Muscle of leg (tissue), 16 donors: ENCODE measurements around the gene C1orf105. TPM values are rescaled to one million over a fixed set of nuclear protein-coding genes. Genes with fewer than 3 reads are reported as not detected.
"Not testable (repeated sequence)": the region's sequence is repeated elsewhere in the genome, so short reads cannot be mapped to it uniquely, and the experiment has no call there.

Experiments used
- DNase-seq: peaks from one replicate; pipeline ENCODE4 v3.0.0; 2013
- H3K27ac ChIP-seq: one replicate; pipeline ENCODE4 v1.5.1; 2013; ENCODE audit warnings: mild to moderate bottlenecking, low read length, control low read depth
- H3K27me3 ChIP-seq: one replicate; pipeline ENCODE4 v1.6.1; 2013; ENCODE audit warnings: low read length; ENCODE audit not compliant: control insufficient read depth, insufficient read depth
- H3K36me3 ChIP-seq: one replicate; pipeline ENCODE4 v1.6.1; 2013; ENCODE audit warnings: low read length; ENCODE audit not compliant: control insufficient read depth, insufficient read depth
- H3K4me1 ChIP-seq: one replicate; pipeline ENCODE4 v1.6.1; 2013; ENCODE audit warnings: low read length; ENCODE audit not compliant: control insufficient read depth, insufficient read depth
- H3K4me3 ChIP-seq: one replicate; pipeline ENCODE4 v1.5.1; 2013; ENCODE audit warnings: low read length, control low read depth
- H3K9me3 ChIP-seq: replicated peaks from 2 replicates; pipeline ENCODE4 v1.6.1; 2013; ENCODE audit warnings: low read depth, low read length; ENCODE audit not compliant: control insufficient read depth
- WGBS: methylation state at CpG from one replicate; pipeline ENCODE4 v1.1.5; 2013; ENCODE audit warnings: missing lambda C conversion rate; ENCODE audit not compliant: insufficient coverage; 5-methylcytosine and 5-hydroxymethylcytosine counted together
- long read RNA-seq, 11 donors: transcript quantifications; one replicate each; lab custom pipeline, GENCODE V29; 2026
- polyA plus RNA-seq, 8 donors: library from polyadenylated mRNA; unstranded; fragments of 120-200 nt; gene quantifications; one replicate each; pipeline versions ENCODE4 v1.2.1 to v1.2.3, GENCODE V29; 2013; ENCODE audit warnings: inconsistent platforms in 1 of 8, low replicate concordance in 1 of 8; ENCODE audit not compliant: insufficient read length in 8 of 8, insufficient read depth in 1 of 8
- total RNA-seq: library from RNA; stranded (reverse); fragments of 120-200 nt; gene quantifications from one replicate; pipeline ENCODE4 v1.2.4, GENCODE V29; 2013

The C1orf105 gene, protein sequence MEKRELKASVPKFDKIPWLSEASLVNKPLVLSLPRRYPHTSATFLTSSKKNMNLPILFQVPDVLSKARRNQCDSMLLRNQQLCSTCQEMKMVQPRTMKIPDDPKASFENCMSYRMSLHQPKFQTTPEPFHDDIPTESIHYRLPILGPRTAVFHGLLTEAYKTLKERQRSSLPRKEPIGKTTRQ
- total RNA-seq (105 TPM), polyA plus RNA-seq (100 to 1,000 TPM in 3 of 8 donors, 10 to 100 TPM in 5; 85.2 to 174 (median 97.6) TPM)
- long read RNA-seq, donor 1, transcript C1orf105-201 (5 exons, 888 nt) = major isoform, 24 of 29 reads
- long read RNA-seq, donor 1, partial matches to known transcripts = 5 of 29 reads
- long read RNA-seq, donor 1, other reads (novel, unspliced or antisense) = 0 of 29 reads
- long read RNA-seq, donor 2, transcript C1orf105-201 (5 exons, 888 nt) = major isoform, 14 of 14 reads
- long read RNA-seq, donor 2, partial matches to known transcripts = 0 of 14 reads
- long read RNA-seq, donor 2, other reads (novel, unspliced or antisense) = 0 of 14 reads
- long read RNA-seq, donor 3, transcript C1orf105-201 (5 exons, 888 nt) = major isoform, 22 of 77 reads
- long read RNA-seq, donor 3, partial matches to known transcripts = 11 of 77 reads
- long read RNA-seq, donor 3, other reads (novel, unspliced or antisense) = 44 of 77 reads
- long read RNA-seq, donor 4, transcript C1orf105-201 (5 exons, 888 nt) = major isoform, 55 of 92 reads
- long read RNA-seq, donor 4, partial matches to known transcripts = 20 of 92 reads
- long read RNA-seq, donor 4, other reads (novel, unspliced or antisense) = 17 of 92 reads
- long read RNA-seq, donor 5, transcript C1orf105-201 (5 exons, 888 nt) = major isoform, 75 of 113 reads
- long read RNA-seq, donor 5, partial matches to known transcripts = 15 of 113 reads
- long read RNA-seq, donor 5, other reads (novel, unspliced or antisense) = 23 of 113 reads
- long read RNA-seq, donor 6, transcript C1orf105-201 (5 exons, 888 nt) = major isoform, 149 of 229 reads
- long read RNA-seq, donor 6, partial matches to known transcripts = 29 of 229 reads
- long read RNA-seq, donor 6, other reads (novel, unspliced or antisense) = 51 of 229 reads
- long read RNA-seq, donor 7, transcript C1orf105-201 (5 exons, 888 nt) = major isoform, 66 of 106 reads
- long read RNA-seq, donor 7, partial matches to known transcripts = 11 of 106 reads
- long read RNA-seq, donor 7, other reads (novel, unspliced or antisense) = 29 of 106 reads
- long read RNA-seq, donor 8, transcript C1orf105-201 (5 exons, 888 nt) = major isoform, 71 of 124 reads
- long read RNA-seq, donor 8, partial matches to known transcripts = 29 of 124 reads
- long read RNA-seq, donor 8, other reads (novel, unspliced or antisense) = 24 of 124 reads
- long read RNA-seq, donor 9, transcript C1orf105-201 (5 exons, 888 nt) = major isoform, 82 of 127 reads
- long read RNA-seq, donor 9, partial matches to known transcripts = 24 of 127 reads
- long read RNA-seq, donor 9, other reads (novel, unspliced or antisense) = 21 of 127 reads
- long read RNA-seq, donor 10, transcript C1orf105-201 (5 exons, 888 nt) = major isoform, 122 of 200 reads
- long read RNA-seq, donor 10, partial matches to known transcripts = 48 of 200 reads
- long read RNA-seq, donor 10, other reads (novel, unspliced or antisense) = 30 of 200 reads
- long read RNA-seq, donor 11, transcript C1orf105-201 (5 exons, 888 nt) = major isoform, 60 of 89 reads
- long read RNA-seq, donor 11, partial matches to known transcripts = 8 of 89 reads
- long read RNA-seq, donor 11, other reads (novel, unspliced or antisense) = 21 of 89 reads

DNA sequence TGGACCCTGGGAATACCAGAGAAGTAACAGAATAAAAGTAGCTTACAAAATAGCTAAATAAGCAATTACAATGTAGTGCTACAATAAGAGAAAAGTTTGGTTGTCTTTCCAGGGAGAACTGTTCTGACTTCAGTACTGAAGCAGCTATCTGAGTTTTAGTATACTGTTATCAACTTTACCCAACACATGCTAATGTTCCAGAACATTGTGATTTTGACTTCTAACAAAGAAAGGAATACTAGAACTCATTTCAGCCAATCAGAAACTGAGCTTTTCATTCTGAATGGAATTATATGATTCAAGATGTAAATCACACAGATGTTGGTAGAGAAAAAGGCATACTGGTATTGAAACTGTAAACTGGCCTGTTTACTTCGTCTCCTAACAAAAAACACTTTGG lies at the start of gene C1orf105:
C1orf105 (plus strand) TSS at position 301 of the 400 bp plus-strand sequence. CDS start 201 bp downstream, outside the sequence.
- no peaks in the 10 kb centered on the region for H3K27me3 ChIP-seq
- no peaks in the 10 kb centered on the region for H3K9me3 ChIP-seq
- no CpG with 5 or more reads among the region's 1 CpG for WGBS
- H3K36me3 ChIP-seq = no peaks in the 10 kb centered on the region
- peaks cover 5% of the 10 kb centered on the region for H3K4me1 ChIP-seq
- no peak for DNase-seq
- no peak within 1 kb of the TSS for H3K27ac ChIP-seq
- no peak within 1 kb of the TSS for H3K4me3 ChIP-seq

DNA sequence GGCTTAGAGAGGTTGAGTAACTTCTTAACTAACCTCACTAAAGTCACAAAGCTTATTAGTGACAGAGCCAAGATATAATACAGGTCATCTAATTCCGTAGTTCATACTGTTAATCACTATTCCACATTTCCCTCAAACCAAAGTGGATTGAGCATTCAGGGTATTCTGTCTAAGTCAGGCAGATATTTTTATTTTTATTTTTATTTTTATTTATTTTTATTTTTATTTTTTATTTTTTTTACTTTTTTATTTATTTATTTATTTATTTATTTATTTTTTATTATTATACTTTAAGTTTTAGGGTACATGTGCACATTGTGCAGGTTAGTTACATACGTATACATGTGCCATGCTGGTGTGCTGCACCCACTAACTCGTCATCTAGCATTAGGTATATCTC lies 48.8 kb upstream of the C1orf105 start:
- WGBS = no CpG with 5 or more reads among the region's 3 CpGs

DNA sequence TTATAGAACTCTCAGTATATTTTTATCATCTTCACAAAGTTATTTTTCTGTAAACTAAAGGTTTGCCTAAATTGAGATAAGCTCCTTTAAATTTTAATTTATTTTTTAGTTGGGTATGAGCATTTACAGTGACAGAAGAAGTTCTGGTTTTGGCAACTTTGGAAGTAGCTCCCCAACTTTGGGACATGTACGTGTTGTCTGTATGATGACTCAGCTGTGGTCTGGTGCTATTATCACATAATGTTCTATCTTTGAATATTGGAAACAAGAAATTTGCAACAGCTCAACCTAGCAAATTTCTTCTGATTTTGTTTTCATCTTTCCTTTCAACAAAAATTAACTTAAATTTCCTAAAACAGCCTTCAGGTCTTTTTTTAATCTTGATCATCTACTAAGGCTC lies 46.6 kb upstream of the C1orf105 start:
- no CpG with 5 or more reads among the region's 1 CpG for WGBS
- no peaks in the 10 kb centered on the region for H3K4me1 ChIP-seq
- no peaks in the 10 kb centered on the region for H3K36me3 ChIP-seq
- H3K27ac ChIP-seq = no peak overlapping the region
- H3K9me3 ChIP-seq = no peaks in the 10 kb centered on the region
- no peak for DNase-seq
- H3K4me3 ChIP-seq = no peak overlapping the region
- no peaks in the 10 kb centered on the region for H3K27me3 ChIP-seq

More for the DNA sequence above, 48.8 kb upstream of the C1orf105 start:
- not testable (repeated sequence) for H3K4me3 ChIP-seq, H3K27me3 ChIP-seq, DNase-seq, H3K4me1 ChIP-seq, H3K27ac ChIP-seq, H3K36me3 ChIP-seq
- peaks cover 11% of the 10 kb centered on the region for H3K9me3 ChIP-seq

DNA sequence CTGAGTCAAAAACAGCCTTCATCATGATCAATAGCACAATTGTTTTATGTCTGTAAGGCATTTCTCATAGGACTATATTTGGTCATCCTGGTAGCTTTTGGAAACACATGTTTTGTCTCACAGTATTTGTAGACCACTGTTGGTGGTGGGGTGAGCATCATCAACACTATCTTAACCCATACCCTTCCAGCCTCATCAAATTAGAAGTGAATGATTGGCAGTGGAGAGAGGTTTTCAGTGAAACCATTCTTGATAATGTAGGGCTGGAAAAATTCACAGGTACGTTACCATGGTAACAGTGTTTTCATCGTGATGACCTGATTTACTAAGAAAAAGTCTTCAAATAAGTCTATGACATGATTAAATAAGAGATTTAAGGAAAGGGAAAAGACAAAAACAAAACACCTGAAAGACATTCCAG lies 45.3 kb upstream of the C1orf105 start:
- WGBS = no CpG with 5 or more reads among the region's 2 CpGs

DNA sequence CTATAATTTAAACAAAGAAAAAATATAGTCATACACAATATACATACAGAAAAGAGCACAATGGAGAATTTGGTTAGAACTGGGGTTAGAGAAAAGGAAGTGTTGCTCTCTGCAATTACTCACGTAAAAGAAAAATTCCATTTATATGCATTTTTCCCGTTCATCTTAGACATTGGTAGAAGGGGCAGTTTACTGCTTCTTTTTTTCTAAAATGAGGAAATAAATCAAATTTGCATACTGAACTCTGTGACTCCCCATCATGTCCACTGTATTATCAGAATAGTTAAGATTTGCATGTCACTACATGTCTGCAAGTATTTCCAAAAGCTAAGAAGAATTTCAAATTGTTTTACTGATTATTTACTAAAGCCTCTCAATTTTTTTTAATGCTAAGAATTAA lies 44.1 kb upstream of the C1orf105 start:
- DNase-seq = no peak
- Histone ChIP-seq H3K27ac (no peak overlapping the region), H3K4me3 (no peak overlapping the region), H3K9me3 (no peaks in the 10 kb centered on the region), H3K4me1 (no peaks in the 10 kb centered on the region), H3K36me3 (no peaks in the 10 kb centered on the region), H3K27me3 (no peaks in the 10 kb centered on the region)
- WGBS = no CpG with 5 or more reads among the region's 2 CpGs

More for the DNA sequence above, 45.3 kb upstream of the C1orf105 start:
- H3K36me3 ChIP-seq = no peaks in the 10 kb centered on the region
- H3K4me1 ChIP-seq = no peaks in the 10 kb centered on the region
- H3K27me3 ChIP-seq = no peaks in the 10 kb centered on the region
- no peak overlapping the region for H3K27ac ChIP-seq
- H3K9me3 ChIP-seq = no peaks in the 10 kb centered on the region
- H3K4me3 ChIP-seq = no peak overlapping the region
- no peak for DNase-seq

DNA sequence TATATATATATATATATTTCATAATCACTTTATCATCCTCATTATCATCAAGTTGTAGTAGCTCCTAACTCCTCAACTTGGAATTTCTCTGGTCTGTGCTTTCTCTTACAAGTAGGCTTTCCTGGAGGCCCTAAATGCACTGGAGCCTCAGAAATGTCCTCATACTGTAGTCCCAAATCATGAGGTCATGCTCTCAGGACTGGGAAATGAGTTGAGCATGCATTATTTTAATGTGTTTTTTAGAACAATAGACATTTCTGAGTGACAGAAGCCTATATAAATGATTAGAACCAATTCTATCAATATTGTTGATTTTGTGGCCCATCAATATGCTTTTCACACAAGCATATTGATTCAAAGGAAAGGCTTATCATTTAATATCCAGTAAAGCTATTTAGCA lies 42.9 kb upstream of the C1orf105 start:
- no peaks in the 10 kb centered on the region for H3K27me3 ChIP-seq
- peak; percentile 54 for DNase-seq
- H3K36me3 ChIP-seq = no peaks in the 10 kb centered on the region
- H3K4me1 ChIP-seq = peaks cover 5% of the 10 kb centered on the region
- no peaks in the 10 kb centered on the region for H3K9me3 ChIP-seq
- H3K4me3 ChIP-seq = no peak overlapping the region
- no peak overlapping the region for H3K27ac ChIP-seq

DNA sequence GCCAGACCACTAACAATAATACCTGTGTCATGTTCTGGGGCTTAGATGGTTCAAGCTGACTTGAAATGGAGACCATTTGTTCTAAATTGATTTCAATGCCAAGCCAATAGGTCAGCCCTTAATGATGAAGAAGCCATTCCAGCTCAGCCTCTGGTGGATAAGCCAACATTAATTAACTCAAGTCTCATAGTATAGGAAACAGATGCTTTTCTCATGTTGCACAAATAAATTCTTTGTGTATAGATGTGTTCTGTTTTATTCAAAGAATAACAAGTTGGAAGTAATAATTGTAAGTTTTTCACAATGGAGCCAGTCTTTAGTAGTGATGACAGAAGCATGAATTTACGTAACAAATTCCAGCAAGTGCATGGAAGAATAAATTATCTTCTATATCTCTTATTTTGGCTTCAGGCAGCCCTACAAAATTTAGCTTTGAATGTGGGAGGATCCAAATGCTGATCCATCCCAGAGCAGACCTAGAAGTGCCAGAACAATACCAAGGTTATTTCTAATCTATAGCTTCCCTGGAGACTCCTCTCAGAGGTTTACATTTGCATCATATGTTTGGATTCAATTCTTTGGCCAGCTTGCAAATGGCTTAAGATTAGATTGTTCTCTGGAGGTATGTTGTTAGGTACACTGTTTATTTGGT lies 42.2 kb upstream of the C1orf105 start:
- no peak overlapping the region for H3K4me3 ChIP-seq
- peak; percentile 88 for DNase-seq

DNA sequence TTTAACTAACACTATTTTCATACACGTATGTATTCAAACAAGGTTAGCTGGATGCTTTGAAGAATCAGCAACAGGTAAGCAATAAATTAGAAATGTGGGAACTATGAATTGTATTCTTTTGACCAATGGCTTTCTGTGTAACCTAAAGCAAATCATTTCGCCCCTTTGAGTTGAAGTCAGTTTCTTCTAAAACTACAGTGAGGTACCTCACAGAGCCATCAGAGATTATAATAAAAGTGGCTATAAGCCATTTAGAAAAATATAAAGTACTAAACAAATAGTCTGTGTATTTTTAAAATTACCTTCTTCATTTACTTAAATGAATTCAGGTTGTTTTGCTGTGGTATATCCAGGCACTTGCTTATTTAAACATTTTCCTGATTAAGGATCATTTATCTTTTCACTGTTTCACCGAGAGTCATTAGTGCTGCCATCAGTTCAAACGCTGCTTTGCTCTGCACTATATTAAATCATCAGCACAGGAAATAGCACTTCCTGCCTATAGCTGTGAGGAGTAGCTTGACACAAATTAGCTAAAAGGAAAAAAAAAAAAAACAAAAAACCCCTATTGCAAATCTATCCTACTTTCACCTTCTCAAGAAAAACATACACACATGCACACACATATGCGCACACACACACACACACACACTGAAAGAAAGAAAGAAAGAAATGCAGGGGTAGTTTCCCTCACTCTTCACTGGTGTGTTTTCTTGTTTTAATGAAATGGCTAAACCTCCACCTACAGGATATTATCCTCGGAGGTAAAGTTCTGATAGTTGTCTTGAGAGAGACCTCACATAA lies 39.8 kb upstream of the C1orf105 start:
- Histone ChIP-seq H3K4me3 (no peak overlapping the region), H3K4me1 (peaks cover 15% of the 10 kb centered on the region), H3K36me3 (no peaks in the 10 kb centered on the region), H3K27ac (peak overlapping the region; percentile 81), H3K27me3 (no peaks in the 10 kb centered on the region), H3K9me3 (no peaks in the 10 kb centered on the region)
- DNase-seq = peak; percentile 65
- WGBS = no CpG with 5 or more reads among the region's 6 CpGs

More for the DNA sequence above, 42.2 kb upstream of the C1orf105 start:
- Histone ChIP-seq H3K27me3 (no peaks in the 10 kb centered on the region), H3K36me3 (no peaks in the 10 kb centered on the region), H3K27ac (peak overlapping the region; percentile 37), H3K9me3 (no peaks in the 10 kb centered on the region), H3K4me1 (peaks cover 7% of the 10 kb centered on the region)
- WGBS = no CpG with 5 or more reads among the region's 1 CpG
